Measurements from ENCODE around the gene PAM16. TPM values are rescaled to one million over a fixed set of nuclear protein-coding genes. Genes with fewer than 3 reads are reported as not detected.

PAM16 gene
- polyA plus RNA-seq, 1 donor = 20.4 TPM

DNA sequence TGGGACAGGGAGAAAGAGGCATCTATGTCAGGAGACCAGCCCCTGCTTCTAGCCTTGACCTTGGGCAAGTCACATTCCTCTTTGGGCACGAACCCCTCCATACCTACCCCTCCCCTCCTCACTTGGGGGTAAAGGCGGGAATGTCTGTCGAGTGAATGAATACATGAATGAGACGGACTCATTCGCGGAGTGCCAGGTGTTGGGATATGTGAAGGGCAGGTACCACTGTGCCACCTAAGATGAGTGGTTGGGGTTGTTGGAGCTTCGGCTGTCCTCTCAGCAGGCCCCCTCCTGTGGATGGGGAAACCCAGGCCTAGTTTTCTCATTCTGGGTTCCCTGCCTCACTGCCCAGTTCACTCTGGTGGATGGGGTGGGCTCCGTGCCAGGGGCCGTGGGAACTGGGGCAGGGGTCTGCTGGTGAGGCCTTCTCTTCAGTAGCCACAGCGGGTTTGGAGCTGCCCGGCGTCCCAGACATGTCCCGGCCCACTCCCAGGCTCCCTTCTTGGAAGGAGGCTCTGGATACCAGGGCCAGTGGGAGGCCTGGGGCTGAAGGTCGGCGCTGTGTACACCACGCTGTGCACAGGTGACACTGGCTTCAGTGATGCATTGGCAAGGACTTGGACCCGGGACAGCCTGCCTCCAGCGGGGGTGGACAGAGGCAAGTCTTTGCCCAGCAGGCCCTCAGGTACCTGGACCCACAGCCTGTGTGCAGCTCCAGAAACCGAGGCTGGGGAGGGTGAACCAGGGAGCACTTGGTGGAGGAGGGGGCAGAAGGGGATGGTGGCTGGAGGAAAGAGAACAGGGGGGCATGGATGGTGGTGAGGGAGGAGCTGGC is 29.6 kb downstream of the PAM16 start:
- no peak for DNase-seq

DNA sequence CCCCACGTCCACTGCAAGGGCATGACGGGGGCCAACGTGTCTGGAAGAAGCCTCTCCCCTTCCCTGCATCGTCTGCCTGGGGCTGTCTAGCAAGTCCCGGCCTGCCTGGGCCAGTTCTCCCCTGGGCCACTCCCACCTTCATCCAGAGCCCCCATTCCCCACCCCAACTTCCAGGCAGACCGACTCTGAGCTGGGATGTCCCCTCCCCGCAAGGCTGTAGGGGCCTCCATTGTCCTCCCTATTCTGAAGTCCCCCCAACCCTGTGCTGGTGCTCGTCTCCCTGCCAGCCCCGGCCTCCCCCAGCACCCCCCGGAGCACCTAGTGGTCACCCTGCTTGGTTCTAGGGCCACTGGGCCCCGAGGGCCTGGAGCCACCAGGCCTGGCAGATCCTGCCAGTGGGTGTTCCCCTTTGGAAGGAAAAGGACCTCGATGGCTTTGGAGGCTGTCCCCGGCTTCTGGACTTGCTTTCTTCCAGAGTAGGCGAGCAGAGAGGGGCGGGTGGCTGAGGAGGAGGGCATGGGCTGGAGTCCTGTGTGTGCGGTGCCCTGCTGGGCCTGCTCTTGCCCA is 30.5 kb downstream of the PAM16 start:
- DNase-seq = no peak

DNA sequence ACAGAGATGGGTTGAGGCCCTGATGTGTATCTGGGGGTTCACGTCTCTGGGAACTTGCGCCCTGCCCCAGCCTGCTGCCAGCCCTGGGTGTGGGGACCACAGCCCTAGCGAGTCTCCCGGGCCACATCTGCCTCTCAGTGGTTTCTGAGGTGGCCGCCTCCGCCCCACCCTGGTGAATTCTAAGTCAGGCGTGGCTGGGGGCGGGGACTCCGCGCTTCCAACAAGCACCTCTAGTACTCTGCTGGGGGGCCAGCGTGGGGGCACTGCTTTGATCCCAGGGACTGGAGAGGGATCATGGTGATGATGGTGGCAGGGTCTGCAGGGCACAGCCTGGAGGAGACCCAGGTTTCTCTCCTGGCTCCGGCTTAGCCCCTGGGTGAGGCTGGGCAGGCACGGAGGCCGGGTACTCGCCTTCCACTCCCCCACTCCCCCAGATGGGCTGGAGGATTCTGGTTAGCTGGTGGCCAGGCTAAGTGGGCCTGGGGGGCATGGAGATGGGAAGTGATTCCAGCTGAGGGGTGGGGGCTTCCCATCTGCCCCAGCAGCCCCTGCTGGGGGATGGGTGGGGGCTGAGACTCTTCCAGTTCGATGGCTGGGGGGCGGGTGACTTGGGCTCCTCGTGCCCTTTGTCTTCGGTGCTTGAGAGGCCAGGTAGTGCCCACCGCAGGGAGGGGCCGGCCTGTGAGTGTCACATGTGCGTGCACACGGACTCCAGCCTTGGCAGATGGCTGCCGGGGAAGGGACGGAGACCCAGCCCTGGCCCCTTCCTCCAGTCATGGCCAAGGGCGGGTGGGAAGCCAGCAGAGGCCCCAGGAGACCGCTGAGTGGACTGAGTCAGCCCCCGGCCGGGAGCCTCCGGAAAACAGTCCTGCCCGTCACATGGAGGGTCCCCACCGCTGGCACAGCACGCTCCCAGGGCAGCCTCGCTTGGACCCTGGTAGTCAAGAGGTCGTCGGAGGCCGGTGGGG is 31.4 kb downstream of the PAM16 start:
- no peak for DNase-seq

DNA sequence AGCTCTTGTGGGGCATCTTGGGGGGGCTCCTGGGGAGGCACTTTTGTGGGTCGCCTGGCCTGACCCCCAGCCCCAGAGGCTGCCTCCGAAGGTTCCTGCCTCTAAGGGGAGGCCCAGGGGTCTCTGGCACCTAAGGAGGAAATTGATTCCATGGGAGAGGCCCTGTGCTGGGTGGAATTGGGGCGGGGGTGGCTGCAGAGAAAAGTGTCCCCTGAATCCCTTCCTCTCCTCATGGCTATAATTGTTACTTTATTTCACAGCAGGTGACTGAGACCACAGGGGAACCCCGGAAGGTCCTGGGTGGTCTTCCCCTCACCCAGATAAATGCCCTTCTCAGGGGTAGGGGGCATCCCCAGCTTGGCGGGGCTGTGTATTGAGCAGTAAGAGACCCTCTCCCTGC is 32.2 kb downstream of the PAM16 start:
- DNase-seq = no peak

DNA sequence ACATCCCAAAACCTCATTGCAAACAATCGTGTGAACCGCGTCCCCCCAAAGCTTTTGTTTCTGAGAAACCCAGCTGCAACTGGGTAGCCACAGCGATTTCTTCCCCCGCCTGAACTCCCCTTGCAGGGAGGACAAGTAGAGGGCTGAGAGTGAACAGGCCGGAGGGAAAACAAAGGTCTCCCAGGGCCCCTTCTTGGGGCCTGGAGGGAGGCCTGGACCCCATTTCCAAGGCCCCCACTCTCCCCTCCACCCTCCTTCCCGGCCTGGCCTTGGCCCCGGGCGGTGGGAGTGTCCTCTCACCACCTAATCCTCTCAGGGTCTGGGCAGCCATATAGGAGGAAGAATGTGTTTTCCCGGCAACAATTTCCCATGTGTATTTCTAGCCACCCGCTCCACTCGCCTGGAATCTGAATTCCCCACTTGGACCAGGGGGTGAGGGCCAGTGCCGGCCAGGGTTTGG is 32.6 kb downstream of the PAM16 start:
- no peak for DNase-seq

DNA sequence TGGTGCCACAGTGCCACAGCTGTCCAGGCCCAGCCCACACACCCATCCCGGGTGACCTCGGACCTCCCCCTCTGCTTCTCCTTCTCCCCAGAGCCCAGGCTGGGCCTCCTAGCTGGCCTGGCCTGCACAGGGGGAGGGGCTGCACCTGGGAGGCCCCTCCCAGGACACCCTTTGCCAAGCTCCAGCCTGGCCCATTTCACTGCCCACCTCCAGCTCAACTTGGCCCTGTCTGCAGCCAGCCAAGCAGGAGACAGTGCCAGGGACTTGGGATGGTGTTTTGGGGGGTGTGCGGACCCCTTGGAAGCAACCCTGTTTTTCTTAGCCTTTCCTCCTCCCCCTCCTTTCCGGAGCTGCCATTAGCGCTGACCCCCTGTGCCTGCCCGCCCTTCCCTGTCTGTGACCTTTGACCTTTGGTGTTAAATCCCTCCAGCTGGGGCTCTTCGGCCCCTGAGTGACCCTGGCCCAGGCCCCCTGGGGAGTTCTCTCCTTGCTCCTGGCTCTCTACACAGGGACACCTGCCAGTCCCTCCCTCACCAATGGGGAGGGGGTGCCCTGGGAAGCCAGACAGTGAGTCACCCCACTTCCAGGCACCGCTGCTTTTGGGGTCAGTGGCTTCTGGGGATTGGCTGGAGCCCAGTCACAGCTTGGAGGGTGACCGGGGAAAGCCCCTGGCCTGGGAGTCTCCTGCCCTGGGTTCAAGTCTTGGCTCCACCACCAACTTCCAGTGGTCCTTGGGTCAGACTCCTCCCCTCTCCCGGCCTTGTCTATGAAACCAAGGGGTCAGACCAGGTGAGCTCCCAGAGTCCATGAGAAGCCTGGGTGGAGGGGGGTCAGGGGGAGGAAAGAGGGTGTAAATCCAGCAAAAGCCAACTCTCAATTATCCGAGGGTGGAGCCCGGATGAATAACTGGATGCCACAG is 33.3 kb downstream of the PAM16 start:
- DNase-seq = no peak

DNA sequence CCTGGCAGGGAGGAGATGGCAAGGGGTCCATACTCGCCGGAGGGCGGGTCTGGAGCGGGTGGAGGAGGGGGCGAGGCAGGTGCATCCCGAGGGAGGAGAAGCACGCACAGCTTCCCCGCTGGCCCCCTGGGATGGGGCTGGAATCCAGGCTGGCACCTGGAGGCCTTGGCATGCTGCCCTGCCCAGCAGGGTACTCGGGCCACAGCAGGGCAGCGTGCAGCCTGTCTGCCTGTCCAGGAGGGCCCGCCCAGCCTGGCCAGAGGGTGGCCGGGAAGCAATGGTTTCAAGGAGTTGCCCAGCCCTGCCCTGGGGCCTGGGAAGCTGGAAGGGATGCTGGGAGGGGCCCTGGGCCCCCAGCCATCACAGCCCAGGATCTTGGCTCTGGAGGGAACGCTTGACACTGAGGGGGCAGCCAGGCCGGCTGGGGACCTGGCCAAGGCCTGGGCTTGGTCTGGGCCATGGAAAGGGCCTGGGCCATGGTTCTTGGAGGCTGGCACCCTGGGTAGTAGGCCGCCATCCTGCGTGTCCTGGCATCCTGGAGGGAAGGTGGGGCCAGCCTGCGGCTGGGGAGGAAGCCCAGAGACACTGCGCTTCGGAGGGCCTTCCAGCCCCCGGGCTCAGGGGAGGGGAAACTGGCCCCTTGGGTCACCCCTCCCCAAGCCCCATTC is 34.1 kb downstream of the PAM16 start:
- DNase-seq = no peak

DNA sequence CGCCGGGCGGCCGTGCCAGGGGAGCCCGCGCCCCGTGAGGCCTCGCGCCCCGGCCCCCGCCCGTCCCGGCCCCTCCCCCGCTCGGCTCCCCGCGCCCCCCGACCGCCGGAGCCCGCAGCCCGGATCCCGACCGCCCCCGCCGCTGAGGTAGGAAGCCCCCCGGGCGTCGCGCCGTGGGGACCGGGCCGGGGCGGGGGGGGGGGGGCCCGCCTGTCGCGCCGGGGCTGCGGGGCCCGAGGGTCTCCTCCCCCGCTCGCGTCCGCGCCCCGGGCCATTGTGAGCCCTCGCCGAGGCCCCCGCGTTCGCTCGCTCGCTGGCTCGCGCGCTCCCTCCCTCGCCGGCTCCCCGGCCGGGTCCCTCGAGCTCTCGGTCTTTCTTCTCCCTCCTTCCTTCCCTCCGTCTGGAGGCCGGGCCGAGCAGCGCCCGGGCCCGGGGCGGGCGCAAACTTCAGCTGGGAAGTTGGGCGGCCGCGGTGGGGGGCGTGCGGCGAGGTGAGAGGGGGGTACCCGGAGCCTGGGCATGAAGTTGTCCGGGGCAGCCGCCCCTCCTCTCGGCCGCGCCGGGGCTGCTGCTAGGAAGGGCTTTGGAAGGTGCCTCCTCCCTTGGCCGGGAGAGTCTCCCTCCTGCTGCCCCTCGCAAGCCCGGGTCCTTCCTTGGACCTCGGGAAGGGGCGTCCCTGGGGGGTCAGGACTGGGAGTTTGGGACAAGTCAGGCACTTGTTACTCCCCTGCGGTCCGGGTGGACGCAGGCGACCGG is 34.8 kb downstream of the PAM16 start:
- DNase-seq = no peak

DNA sequence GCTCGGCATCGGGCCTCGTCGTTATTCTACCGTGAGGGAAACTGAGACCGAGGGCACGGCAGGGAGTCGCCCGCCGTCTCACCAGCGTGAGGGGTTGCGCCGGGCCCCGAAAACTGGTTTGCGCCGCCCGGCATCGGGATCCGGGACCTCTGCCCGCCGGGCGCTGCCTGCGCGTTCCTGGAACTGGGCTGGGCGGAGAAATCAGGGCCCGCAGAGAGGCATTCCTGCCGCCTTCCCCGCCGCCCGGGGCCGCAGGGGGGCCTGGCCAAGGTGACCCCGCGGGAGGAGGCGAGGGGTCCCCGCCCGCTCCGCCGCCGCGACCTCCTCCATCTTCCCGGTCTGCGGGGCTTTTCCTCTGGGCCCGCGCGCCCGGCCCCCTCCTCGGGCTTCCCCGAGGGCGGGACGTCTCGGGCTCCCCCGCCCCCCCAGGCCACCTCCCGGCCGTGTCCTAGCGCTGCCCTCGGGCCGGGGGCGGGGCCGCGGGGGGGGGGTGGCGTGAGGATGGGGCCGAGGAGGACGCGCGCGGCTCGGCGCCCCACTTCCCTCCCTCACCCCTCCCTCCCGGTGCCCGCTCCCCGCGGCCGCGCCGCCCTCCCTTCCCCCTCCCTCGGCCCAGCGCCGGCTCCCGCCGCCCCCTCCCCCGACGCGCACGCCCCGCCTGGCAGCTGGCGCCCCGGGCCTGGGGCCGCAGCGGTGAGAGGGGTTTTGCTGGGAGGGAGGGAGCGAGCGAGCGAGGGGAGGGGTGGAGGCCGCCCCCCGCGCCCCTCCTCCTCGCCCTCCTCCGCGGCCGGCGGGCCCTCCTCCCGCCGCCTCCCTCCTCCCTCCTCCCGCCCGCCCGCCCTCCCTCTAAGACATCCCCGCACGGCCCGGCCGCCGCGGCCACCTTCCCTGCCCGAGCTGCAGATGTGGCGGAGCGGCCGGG is 35.7 kb downstream of the PAM16 start, which contains the start of gene GLIS2:
GLIS2 (plus strand) TSS at position 882 of the 922 bp plus-strand sequence. CDS start 16,214 bp downstream, outside the sequence.
- DNase-seq = peak; percentile 86

DNA sequence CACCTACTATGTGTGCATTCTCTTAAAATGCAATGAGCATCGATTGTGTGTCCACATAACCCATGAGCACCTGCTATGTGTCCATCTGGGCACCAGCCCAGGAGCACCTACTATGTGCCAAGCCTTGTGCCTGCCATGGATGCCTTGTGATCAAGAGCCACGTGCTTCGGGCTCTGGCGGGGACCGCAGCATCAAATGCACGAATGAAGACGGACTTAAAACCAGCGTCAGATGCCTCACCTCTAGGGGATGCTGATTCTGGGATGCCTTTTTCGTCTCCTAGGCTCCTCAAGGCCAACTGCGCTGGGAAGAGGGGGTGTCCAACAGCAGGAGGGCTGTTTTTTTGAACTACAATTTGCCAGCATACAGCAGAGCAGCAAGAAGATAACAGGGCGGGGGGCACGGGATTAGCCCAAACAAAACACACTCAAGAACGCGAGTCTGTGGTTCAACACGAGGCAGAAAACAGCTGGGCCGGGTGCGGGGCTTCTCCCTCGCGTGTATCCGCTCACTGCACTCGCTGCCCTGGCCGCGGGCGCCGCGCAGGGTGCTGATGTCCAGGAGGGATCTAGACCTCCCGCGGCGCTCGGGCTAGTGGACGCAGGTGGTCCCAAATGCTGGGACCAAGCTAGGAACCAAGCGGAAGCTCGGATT is 36.5 kb downstream of the PAM16 start:
- no peak for DNase-seq

DNA sequence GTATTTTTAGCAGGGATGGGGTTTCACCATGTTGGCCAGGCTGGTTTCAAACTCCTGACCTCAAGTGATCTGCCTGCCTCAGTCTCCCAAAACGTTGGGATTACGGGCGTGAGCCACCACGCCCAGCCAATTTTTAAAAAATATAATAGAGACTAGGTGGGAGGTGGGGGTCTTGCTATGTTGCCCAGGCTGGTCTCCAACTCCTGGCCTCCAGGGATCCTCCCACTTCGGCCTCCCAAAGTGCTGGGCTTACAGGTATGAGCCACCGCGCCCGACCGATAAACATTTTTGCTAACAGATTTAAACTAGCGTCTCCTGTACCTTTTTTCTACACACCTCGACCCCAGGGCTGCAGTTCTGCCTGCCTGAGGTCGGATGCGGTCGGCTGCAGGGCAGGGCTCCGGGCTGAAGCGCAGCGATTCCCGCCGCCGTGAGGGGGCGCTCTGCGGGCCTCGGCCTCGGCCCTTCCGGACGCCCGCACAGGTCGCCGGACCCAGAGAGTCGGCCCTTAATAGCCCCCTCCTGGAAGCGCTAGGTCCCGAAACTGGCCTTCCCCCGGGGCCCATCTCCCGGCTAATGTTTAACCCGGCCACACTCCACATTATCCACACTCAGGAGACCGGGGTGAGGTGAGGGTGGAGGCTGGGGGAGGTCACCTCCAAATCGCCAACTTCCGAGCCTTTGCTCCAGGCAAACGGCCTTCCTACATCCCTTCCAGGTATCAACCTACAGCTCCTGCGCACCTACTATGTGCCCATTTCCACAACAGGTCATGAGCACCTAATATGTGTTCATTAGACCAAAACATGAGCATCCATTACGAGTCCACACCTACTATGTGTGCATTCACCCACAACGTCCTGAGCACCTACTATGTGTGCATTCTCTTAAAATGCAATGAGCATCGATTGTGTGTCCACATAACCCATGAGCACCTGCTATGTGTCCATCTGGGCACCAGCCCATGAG is 37.3 kb downstream of the PAM16 start:
- DNase-seq = no peak

DNA sequence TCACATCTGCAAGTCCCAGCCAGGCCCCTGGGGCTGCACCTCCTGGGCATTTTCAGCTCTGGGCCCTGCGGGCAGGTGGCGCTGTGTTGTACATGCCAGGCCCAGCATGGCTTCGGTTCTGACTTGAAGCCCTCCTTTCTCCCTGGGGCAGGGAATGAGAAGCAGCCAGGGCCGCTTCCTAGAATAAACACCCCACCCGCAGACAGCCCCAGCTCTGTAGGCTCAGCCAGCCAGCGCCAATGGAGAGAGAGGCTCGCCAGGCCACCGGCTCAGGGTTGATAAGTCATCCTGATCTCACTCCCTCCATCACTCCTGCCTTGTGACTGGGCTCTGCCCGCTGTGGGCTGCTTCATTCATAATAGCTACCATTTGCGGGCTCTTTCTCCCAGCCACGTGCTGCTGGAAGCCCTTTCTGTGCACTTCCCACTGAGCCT is 41.3 kb downstream of the PAM16 start:
- DNase-seq = no peak

DNA sequence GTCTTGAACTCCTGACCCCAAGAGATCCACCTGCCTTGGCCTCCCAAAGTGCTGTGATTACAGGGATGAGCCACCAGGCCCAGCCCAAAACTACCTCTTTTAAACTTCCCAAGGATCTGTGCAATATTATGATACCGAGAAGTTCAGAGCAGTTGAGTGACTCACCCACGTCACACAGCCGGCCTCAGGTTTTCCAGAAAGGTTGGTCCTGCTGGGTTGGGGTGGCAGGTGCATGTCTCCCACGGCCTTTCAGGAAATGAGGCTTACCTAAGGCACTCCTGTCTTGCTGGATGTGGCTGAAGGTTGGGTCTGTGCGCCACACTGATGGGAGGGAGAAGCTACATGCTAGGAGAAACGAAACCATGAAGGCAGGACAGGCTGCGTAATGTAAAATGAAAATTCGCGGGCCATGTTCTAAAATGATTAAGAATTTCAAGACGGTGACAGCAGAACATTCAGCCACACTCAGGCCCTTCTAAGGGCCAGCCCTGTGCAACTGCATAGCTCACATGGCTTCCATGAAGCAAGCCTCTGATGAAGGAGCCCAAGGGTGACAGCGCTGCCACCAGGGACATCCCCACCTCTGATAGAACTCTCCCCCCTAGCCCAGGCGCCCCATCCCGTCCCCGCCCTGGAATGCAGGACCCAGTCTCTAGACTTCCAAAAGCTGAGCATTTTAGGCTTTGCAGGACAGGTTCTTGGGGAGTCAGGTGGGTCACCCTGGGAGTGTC is 41.9 kb downstream of the PAM16 start:
- DNase-seq = no peak

DNA sequence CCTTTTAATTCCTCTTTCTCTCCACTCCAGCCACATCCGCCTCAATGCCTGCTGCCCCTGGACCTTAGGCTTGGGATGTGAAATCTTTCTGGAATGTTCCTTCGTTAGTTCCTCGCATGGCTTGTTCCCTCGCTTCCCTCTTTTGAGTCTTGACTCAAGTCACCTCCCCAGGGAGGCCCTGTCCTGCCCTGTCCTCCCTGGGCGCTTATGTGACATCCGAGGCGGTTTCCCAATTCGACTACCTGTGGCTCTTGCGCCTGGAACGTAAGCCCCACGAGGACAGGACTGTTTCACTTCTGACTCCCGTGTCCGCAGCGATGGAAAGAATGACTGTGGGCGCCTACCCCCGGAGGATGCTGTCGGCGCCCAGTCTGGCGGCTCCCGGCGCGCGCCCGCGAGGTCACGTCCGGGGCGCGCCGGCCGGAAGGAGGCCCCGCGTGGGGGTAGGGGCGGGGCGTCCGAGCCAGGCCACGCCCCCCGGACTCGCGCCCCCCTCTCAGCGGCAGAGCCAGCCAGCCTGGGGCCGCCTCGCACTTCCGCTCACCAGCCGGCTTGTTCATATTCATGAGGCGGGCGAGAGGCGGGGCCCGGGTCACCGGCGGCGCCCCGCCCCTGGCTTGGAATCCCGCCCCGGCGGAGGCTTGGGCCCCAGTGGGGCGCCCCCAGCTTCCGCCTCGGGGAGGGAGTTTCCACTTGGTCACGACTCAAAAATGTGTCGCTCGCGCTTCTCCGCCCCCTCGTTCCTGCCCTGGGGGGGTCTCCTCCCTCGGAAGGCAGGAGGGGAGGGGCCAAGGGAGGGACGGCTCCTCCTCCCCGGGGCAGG is 43.7 kb downstream of the PAM16 start:
- peak; percentile 92 for DNase-seq

DNA sequence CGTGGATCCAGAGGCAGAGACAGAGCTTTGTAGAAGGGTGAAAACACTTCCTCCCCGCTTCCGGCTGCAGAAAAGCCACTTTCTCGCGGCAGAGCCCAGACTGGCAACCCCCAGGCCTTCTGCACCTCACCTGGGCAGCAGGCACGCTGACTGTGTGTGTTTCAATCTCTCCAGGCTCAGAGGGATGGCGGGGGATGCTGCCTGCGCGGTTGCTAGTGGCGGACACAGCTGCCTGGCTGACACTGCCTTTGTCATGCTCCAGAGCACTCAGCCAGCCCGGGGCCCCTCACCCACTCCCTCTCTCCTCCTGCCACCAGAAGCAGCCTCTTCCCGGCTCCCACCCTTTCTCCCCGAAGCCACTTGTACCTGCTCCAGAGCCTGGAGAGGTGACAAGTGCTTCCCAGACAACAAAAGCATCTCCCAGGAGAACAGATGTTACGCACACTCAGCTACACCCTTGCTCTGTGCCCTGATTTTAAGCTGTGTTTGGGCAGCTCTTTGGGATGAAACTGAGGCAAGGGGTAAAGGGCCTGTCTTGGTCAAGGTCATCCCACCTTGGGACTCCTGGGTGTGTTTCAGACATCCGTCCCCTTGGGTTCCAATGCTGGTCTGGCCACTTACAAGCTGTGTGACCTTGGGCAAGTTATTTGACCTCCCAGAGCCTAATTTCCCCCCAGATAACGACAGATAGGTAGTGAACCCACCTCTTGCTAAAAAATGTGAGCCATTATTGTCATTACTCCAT is 44.5 kb downstream of the PAM16 start:
- no peak for DNase-seq

Data from left kidney (tissue), 2 donors.